ENCODE results near the gene SEMA4A.
A peak's percentile ranks its signal among the peaks of the same experiment; 100 is the strongest.
"Not testable (repeated sequence)": the region's sequence is repeated elsewhere in the genome, so short reads cannot be mapped to it uniquely, and the experiment has no call there.

SEMA4A gene

GRCh38 chr1:156119503-156120209 lies 33.7 kb upstream of the SEMA4A start:
- peak; percentile 52 for DNase-seq

GRCh38 chr1:156120318-156120717 lies 33.1 kb upstream of the SEMA4A start:
- DNase-seq, result no peak

- not testable (repeated sequence) for DNase-seq
These were observed 32.4 kb upstream of the SEMA4A start for GRCh38 chr1:156121005-156121404.

- peak; percentile 28 for DNase-seq
These were observed 31.9 kb upstream of the SEMA4A start for GRCh38 chr1:156121457-156121856.

- peak; percentile 30 for DNase-seq
These were observed 31.3 kb upstream of the SEMA4A start for GRCh38 chr1:156122086-156122485.

GRCh38 chr1:156122519-156123355 lies 30.6 kb upstream of the SEMA4A start:
- peak; percentile 36 for DNase-seq

GRCh38 chr1:156123356-156124196 lies 29.8 kb upstream of the SEMA4A start:
- peak; percentile 66 for DNase-seq

GRCh38 chr1:156124557-156125483 lies 28.6 kb upstream of the SEMA4A start:
- peak; percentile 72 for DNase-seq

- peak; percentile 35 for DNase-seq
These were observed 27.8 kb upstream of the SEMA4A start for GRCh38 chr1:156125544-156125943.

- peak; percentile 80 for DNase-seq
These were observed 27.2 kb upstream of the SEMA4A start for GRCh38 chr1:156126043-156126629.

- peak; percentile 90 for DNase-seq
These were observed 26.5 kb upstream of the SEMA4A start for GRCh38 chr1:156126630-156127534.

- peak; percentile 16 for DNase-seq
These were observed 25.1 kb upstream of the SEMA4A start for GRCh38 chr1:156128308-156128653.

- DNase-seq, result peak; percentile 28
These were observed 24.5 kb upstream of the SEMA4A start for GRCh38 chr1:156128654-156129597.

- peak; percentile 82 for DNase-seq
These were observed 23.5 kb upstream of the SEMA4A start for GRCh38 chr1:156129687-156130577.

- no peak for DNase-seq
These were observed 22.8 kb upstream of the SEMA4A start for GRCh38 chr1:156130578-156130942.

GRCh38 chr1:156134716-156135435 lies 18.5 kb upstream of the SEMA4A start:
- DNase-seq, result peak; percentile 35

Data from CD4-positive, alpha-beta T cell treated with Interleukin-10 for 1 hour (primary cell).